Kidney (tissue), 14 donors: ENCODE results near the gene PTPRJ. TPM values are rescaled to one million over a fixed set of nuclear protein-coding genes. Genes with fewer than 3 reads are reported as not detected.

Source experiments
- DNase-seq, 5 donors: peaks; one replicate each; pipeline ENCODE4 v3.0.0-alpha.2; 2013 to 2020
- FAIRE-seq: peaks from 2 replicates; lab custom pipeline; 2012; peaks lifted over from hg19 to GRCh38; lab: Jason Lieb, UNC
- H3K27ac ChIP-seq, 2 donors: one replicate each; pipeline ENCODE4 v1.7.0; 2013; ENCODE audit warnings: low read depth in 2 of 2, low read length in 2 of 2, inconsistent platforms in 1 of 2
- H3K27me3 ChIP-seq: one replicate; pipeline ENCODE4 v1.7.1; 2013; ENCODE audit warnings: low read length, inconsistent platforms; ENCODE audit not compliant: control insufficient read depth, insufficient read depth
- H3K36me3 ChIP-seq, 3 donors: one replicate each; pipeline versions ENCODE4 v1.7.0 to v1.7.1; 2013; ENCODE audit warnings: low read length in 3 of 3, control low read depth in 1 of 3, inconsistent platforms in 1 of 3; ENCODE audit not compliant: insufficient read depth in 3 of 3, control insufficient read depth in 2 of 3
- H3K4me1 ChIP-seq, 3 donors: one replicate each; pipeline versions ENCODE4 v1.7.0 to v1.7.1; 2013; ENCODE audit warnings: low read length in 3 of 3, inconsistent platforms in 1 of 3, low read depth in 1 of 3; ENCODE audit not compliant: control insufficient read depth in 2 of 3, insufficient read depth in 2 of 3
- H3K4me3 ChIP-seq, 3 donors: one replicate each; pipeline versions ENCODE4 v1.7.0 to v1.8.1; 2013; ENCODE audit warnings: low read length in 3 of 3, control low read depth in 1 of 3, inconsistent platforms in 1 of 3
- H3K9ac ChIP-seq, 3 donors: one replicate each; pipeline versions ENCODE4 v1.7.0 to v1.7.1; 2013; ENCODE audit warnings: low read length in 3 of 3, control low read depth in 1 of 3, inconsistent platforms in 1 of 3
- H3K9me3 ChIP-seq, 3 donors: one replicate each; pipeline versions ENCODE4 v1.7.0 to v1.7.1; 2013; ENCODE audit warnings: low read length in 3 of 3, control low read depth in 1 of 3, inconsistent platforms in 1 of 3; ENCODE audit not compliant: control insufficient read depth in 2 of 3, insufficient read depth in 1 of 3
- intact Hi-C: fragments of 100-400 bp; cut with DNase I; formaldehyde crosslinking; loops from one replicate; pipeline ENCODE4 v1.11.1; 2022
- polyA plus RNA-seq: library from polyadenylated mRNA; stranded (reverse); fragments of 350-450 nt; fragmentation: Illumina TruSeq; extraction: RNeasy Lipid Tissue Mini Kit (QIAGEN cat#74804); gene quantifications from one replicate; pipeline ENCODE4 v1.2.3, GENCODE V29; 2014; ENCODE audit warnings: low read depth, low replicate concordance; ENCODE audit not compliant: insufficient read depth
- total RNA-seq: library from RNA; stranded (reverse); fragmentation: NEBNext Ultra II Directional; extraction: Animal tissue kit (Norgen Biotek cat#: 25700); gene quantifications from one replicate; pipeline ENCODE4 v1.2.1, GENCODE V29; 2021
- TF ChIP-seq, protein P1 (sequence below): IDR thresholded peaks from 3 replicates; pipeline ENCODE4 v1.5.1; 2012; ENCODE audit warnings: mild to moderate bottlenecking, moderate library complexity, borderline replicate concordance; ENCODE audit not compliant: insufficient read depth; ENCODE audit errors: extremely low read depth
- donor health status: control.
- donor health status: control.
- donor health status: control.
- donor health status: control.
- donor health status: control.
- donor health status: DM: yes; HTN: yes; CAD: no.
- donor health status: Normal renal cell carcinoma (clear cell type).

PTPRJ gene
- total and polyA plus RNA-seq, 2 donors from 2014 or later, result 9.2 to 80.5 TPM

DNA sequence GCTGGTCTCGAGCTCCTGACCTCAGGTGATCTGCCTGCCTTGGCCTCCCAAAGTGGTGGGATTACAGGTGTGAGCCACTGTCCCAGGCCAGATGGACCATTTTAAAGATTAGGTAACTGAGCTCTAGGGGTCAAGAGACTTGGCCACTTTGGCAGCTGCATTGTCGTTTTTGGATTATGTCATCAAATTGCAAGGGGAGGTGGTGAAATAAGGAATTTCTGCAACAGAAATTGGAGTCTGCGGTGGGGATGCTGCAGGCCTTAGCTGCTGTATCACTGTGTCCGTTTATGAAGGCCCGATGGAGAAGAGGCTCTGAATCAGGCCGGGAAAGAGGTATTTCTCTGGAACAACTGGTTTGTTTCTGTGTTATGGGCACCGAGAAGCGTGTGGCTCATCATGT, 34.6 kb downstream of the PTPRJ start:
- peaks cover 6 to 35% (median 12%) of the 10 kb centered on the region in 3 donors for H3K4me1 ChIP-seq

DNA sequence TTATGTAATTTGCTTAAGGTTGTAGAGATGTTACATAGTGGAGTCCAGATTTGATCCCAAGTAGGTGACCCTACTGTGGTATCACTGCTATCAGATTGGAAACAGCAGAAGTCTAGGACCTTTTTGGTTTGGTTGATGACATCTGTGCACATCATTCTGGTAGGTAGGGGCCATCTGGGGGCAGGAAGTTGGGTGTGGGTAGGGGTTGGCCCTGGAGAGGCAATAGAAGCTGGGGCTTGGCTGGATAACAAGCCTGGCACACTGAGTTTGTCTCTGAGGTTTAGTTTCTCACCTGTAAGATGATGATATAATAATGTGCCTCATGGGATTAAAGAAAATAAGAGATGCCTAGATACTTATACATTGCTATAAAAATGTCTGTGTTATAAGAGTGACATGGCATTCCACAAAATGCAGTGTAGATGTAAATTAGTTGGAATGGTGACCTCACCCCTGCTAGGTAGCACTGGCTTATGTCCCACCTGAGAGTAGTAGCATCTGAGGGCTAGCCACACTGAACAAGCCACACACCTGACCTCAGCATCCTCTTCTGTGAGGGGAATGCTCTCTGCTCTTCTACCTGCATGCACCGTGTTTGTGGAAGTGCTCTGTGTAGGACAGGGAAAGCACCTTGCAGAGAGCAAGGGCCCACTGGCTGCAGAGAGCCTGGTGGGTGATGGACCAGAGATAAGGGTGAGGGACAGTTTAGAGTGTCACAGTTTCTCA, 36.9 kb downstream of the PTPRJ start:
- TF ChIP-seq, protein P1, sequence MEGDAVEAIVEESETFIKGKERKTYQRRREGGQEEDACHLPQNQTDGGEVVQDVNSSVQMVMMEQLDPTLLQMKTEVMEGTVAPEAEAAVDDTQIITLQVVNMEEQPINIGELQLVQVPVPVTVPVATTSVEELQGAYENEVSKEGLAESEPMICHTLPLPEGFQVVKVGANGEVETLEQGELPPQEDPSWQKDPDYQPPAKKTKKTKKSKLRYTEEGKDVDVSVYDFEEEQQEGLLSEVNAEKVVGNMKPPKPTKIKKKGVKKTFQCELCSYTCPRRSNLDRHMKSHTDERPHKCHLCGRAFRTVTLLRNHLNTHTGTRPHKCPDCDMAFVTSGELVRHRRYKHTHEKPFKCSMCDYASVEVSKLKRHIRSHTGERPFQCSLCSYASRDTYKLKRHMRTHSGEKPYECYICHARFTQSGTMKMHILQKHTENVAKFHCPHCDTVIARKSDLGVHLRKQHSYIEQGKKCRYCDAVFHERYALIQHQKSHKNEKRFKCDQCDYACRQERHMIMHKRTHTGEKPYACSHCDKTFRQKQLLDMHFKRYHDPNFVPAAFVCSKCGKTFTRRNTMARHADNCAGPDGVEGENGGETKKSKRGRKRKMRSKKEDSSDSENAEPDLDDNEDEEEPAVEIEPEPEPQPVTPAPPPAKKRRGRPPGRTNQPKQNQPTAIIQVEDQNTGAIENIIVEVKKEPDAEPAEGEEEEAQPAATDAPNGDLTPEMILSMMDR, result no peak
- Histone ChIP-seq H3K4me3 (no peak overlapping the region), H3K9ac (peak overlapping the region in 1 of 3 donors; percentile 52), H3K27ac (no peak overlapping the region), H3K27me3 (no peaks in the 10 kb centered on the region), H3K36me3 (no peaks in the 10 kb centered on the region), H3K9me3 (no peaks in the 10 kb centered on the region), H3K4me1 (peaks cover 6 to 27% (median 12%) of the 10 kb centered on the region in 3 donors)
- intact Hi-C loops, result no loop called here
- no peak for DNase-seq
- no peak for FAIRE-seq

More for the DNA sequence above, 34.6 kb downstream of the PTPRJ start:
- intact Hi-C loops, result no loop called here
- Histone ChIP-seq H3K27ac (no peak overlapping the region), H3K27me3 (no peaks in the 10 kb centered on the region), H3K9ac (no peak overlapping the region), H3K4me3 (no peak overlapping the region), H3K9me3 (no peaks in the 10 kb centered on the region), H3K36me3 (no peaks in the 10 kb centered on the region)
- FAIRE-seq, result no peak
- TF ChIP-seq, protein P1, result no peak
- no peak for DNase-seq

DNA sequence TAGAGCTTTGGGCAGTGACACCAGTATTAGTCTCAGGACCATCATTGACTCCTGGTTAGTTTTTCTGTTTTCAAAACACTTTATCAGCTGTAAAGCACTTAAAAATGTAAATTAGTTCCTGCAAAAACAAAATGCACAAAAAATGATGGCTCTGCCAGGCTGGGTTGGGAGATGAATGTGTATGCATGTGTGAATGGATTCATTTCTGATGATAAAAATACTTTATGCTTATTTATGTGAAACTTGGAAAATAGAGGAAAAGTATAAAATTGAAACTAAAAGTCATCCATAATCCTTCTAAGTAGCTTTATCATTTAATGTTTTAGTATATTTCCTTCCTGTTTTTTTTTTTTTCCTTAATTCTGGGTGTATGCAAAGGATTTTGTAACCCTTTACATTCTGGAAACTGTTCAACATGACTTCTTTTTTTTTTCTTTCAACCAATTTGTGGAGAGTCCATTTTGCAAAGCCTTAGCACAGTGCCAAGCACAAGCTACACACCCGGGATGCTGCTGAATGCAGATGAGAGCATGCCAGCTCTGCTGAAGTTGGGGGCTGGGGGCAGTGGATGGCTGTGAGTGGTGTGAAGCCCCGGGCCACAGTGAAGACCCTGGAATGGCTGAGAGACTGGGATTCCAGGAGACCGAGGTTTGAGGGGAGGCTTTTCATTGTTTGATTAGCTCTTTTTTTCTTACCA, 37.6 kb downstream of the PTPRJ start:
- Histone ChIP-seq H3K9ac (peak overlapping the region in 1 of 3 donors; percentile 52), H3K4me1 (peaks cover 6 to 24% (median 12%) of the 10 kb centered on the region in 3 donors), H3K27me3 (no peaks in the 10 kb centered on the region), H3K4me3 (no peak overlapping the region), H3K9me3 (no peaks in the 10 kb centered on the region), H3K27ac (no peak overlapping the region), H3K36me3 (no peaks in the 10 kb centered on the region)
- DNase-seq (peak in 1 of 5 donors; percentile 27), FAIRE-seq (no peak)
- TF ChIP-seq, protein P1, result no peak
- intact Hi-C loops, result no loop called here
